Testis (tissue), 3 donors: Measurements from ENCODE around the gene COMMD7. TPM values are rescaled to one million over a fixed set of nuclear protein-coding genes. Genes with fewer than 3 reads are reported as not detected.

ENCODE experiments used
- DNase-seq: peaks from one replicate; pipeline ENCODE4 v3.0.0-alpha.2; 2019
- H3K27ac ChIP-seq, 2 donors: fragments of 200-600 bp; sonication (generic); one replicate each; pipeline ENCODE4 v1.5.1; 2019
- H3K27me3 ChIP-seq: fragments of 200-600 bp; sonication (generic); one replicate; pipeline ENCODE4 v1.5.1; 2019
- H3K36me3 ChIP-seq: fragments of 200-600 bp; sonication (generic); one replicate; pipeline ENCODE4 v1.5.1; 2017; ENCODE audit warnings: low read depth; ENCODE audit errors: missing control alignments
- H3K4me1 ChIP-seq: fragments of 200-600 bp; sonication (generic); one replicate; pipeline ENCODE4 v1.5.1; 2019
- H3K4me3 ChIP-seq, 2 donors: fragments of 200-600 bp; sonication (generic); one replicate each; pipeline ENCODE4 v1.5.1; 2017 to 2019
- H3K9me3 ChIP-seq: fragments of 200-600 bp; sonication (generic); one replicate; pipeline ENCODE4 v1.5.1; 2017
- CTCF ChIP-seq, 3 experiments: fragments of 450-650 bp in 2 of 3; fragments of 200-600 bp in 1 of 3; sonication (generic) in 1 of 3; IDR thresholded peaks; one replicate each; pipeline ENCODE4 v1.5.1; 2016 to 2019; ENCODE audit warnings: antibody characterized with exemption in 3 of 3, mild to moderate bottlenecking in 2 of 3, moderate library complexity in 1 of 3
- POLR2A ChIP-seq: fragments of 450-650 bp; IDR thresholded peaks from one replicate; pipeline ENCODE4 v1.6.1; 2017; ENCODE audit warnings: antibody characterized with exemption, mild to moderate bottlenecking, moderate library complexity
- WGBS, 2 donors: methylation state at CpG; one replicate each; pipeline ENCODE4 v1.1.5; 2018; 5-methylcytosine and 5-hydroxymethylcytosine counted together
- intact Hi-C: fragments of 100-400 bp; cut with DNase I; formaldehyde crosslinking; loops from one replicate; pipeline ENCODE4 v1.15.1; 2023; ENCODE audit warnings: low total_unique reads
- polyA plus RNA-seq: library from polyadenylated mRNA; stranded (reverse); fragments of 350-450 nt; fragmentation: Illumina TruSeq; extraction: RNeasy Lipid Tissue Mini Kit (QIAGEN cat#74804); gene quantifications from one replicate; pipeline ENCODE4 v1.2.3, GENCODE V29; 2014; ENCODE audit warnings: low read depth, low replicate concordance; ENCODE audit not compliant: insufficient read depth
- total RNA-seq, 2 donors: library from RNA; depleted of rRNA; stranded (reverse); fragments of >200 nt; gene quantifications; one replicate each; pipeline ENCODE4 v1.2.3, GENCODE V29; 2016

COMMD7 gene
- total and polyA plus RNA-seq, 3 donors from 2014 or later, result 18.0 to 26.0 (median 21.8) TPM

DNA sequence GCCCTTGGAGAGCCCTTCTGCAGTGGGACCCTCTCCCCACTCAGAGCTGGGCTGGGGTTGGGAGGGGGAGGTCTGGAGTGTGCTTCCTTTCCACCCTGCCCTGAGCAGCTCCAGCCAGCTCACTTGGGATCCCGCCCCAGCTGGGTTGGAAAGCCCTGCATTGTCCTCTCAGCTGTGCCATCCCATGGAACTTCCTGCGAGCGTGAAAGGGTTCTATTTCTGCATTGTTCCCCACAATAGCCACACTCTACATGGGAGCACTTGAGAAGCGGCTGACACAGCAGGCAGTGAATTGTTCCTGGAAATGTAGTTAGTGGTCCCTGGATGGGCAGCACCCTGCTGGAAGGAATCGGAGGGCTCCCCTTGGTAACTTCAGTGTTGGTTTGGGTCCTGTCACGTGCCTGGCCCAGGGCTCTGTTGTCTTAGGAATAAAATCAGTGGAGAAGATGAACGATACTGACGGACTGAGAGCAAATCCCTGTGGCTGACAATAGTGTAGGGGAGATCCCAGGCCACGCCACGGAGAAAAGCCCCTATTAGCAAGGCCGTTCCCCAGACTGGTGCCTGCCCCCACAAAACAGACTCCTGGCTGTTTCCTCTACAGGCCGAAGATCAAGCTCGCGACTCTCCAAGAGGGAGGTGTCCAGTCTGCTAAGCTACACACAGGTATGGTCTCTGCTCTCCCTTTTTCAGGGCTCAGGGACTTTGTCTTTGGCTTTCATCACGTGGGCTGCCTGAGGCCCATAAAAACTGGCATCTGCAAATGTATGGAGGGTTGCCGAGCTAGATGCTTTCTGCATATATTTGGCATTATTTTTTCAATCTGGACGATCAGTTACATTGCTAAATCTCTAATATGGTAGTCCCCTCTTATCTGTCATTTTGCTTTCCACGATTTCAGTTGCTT, 37.7 kb upstream of the COMMD7 start:
- no peak overlapping the region for H3K27ac ChIP-seq
- no peaks in the 10 kb centered on the region for H3K27me3 ChIP-seq
- no peaks in the 10 kb centered on the region for H3K9me3 ChIP-seq
- H3K4me1 ChIP-seq, result peaks cover 3% of the 10 kb centered on the region
- WGBS, 2 donors, result 85 to 89% methylated on average over 15 to 18 of the region's 18 CpGs
- H3K36me3 ChIP-seq, result no peaks in the 10 kb centered on the region
- no peak for DNase-seq
- H3K4me3 ChIP-seq, result no peak overlapping the region
- intact Hi-C loops, result no loop called here
- no peak for TF ChIP-seq POLR2A

GRCh38 chr20:32780278-32780677, 37.0 kb upstream of the COMMD7 start:
- H3K4me3 ChIP-seq, result no peak overlapping the region
- 90 to 95% methylated on average over 13 to 16 of the region's 16 CpGs for WGBS, 2 donors
- no peak overlapping the region for H3K27ac ChIP-seq
- H3K36me3 ChIP-seq, result no peaks in the 10 kb centered on the region
- peaks cover 3% of the 10 kb centered on the region for H3K4me1 ChIP-seq
- intact Hi-C loops, result no loop called here
- TF ChIP-seq POLR2A, result no peak
- TF ChIP-seq CTCF (IDR thresholded peaks at IDR 0.05), result no peak
- no peaks in the 10 kb centered on the region for H3K9me3 ChIP-seq
- no peaks in the 10 kb centered on the region for H3K27me3 ChIP-seq
- no peak for DNase-seq

DNA sequence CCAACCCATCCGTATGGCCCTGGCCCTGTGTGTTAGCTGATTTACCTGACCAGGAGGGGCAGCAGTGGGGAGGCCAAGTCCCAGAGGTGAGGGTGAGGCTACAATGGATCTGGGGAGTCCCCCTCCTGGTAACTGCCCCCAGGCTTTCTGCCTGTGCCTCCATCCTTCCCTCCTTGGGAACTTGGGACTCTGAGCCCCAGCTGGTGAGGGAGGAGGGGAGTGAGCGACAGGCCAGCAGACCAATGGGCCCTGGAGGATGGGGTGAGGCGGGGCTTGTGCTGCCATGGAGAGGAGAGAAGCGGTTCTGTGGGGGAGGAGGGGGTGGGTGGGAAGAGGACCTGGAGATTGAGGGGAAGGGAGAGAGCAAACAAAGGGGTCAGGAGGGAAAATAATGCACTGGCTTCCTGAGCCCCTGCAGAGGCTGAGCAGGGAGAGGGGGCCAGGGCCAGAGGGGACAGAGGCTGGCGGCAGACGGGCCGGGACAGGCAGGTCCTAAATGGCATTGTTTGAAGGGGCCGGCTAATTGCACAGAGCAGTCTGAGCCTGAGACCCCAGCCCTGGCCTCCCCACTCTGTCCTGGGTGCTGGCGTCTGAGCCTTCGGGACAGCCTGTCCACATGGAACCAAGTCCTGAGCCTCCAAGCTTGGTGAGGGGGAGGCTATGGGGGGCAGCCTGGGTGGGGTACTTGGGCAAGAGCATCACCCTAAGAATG, 36.4 kb upstream of the COMMD7 start:
- no peak overlapping the region for H3K4me3 ChIP-seq
- intact Hi-C loops, result no loop called here
- H3K27me3 ChIP-seq, result no peaks in the 10 kb centered on the region
- WGBS, 2 donors, result 83 to 87% methylated on average over 8 to 10 of the region's 10 CpGs
- DNase-seq, result no peak
- no peaks in the 10 kb centered on the region for H3K9me3 ChIP-seq
- H3K4me1 ChIP-seq, result peaks cover 3% of the 10 kb centered on the region
- no peak for TF ChIP-seq POLR2A
- TF ChIP-seq CTCF (IDR thresholded peaks at IDR 0.05), result no peak
- no peaks in the 10 kb centered on the region for H3K36me3 ChIP-seq
- no peak overlapping the region for H3K27ac ChIP-seq

DNA sequence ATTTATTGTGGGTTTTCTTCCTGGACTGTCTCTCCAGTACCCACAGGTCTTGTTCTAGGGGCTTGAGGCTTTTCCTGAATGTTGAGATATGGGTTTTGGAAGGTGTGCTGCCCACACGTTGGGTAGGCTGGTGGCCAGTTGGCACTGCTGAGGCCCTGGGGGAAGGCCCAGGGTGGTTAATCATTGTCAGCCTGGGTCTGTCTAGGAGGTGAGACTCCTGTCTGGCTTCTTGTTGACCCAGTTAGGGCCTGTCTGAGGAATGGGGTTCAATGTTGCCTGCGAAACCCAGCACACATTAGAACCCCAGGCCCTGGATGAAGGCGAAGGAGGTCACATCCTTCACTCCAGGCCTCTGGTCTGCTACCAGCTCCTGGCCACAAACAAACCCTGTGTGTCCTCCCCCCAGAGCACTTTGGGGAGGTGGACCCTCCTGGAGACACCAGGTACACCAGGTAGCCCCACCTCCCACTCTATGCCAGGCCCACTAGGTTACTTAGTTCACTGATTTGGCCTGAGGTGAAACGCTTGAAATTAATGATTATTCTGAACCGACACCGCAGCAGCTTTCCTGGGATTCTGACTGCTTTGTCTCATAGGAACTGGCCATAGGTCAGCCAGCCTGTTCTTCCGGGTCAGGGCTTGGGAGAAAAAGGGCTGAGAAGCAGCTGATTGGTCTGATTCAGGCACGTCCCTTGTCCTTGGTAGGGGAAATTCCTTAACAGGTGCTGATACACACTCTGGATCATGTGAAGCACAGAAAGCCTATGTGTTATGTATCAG, 34.1 kb upstream of the COMMD7 start:
- Histone ChIP-seq H3K4me3 (no peak overlapping the region), H3K36me3 (no peaks in the 10 kb centered on the region), H3K27me3 (no peaks in the 10 kb centered on the region), H3K27ac (no peak overlapping the region), H3K9me3 (no peaks in the 10 kb centered on the region), H3K4me1 (peaks cover 12% of the 10 kb centered on the region)
- no peak for DNase-seq
- TF ChIP-seq POLR2A (no peak), CTCF (IDR thresholded peaks at IDR 0.05) (no peak)
- intact Hi-C loops, result no loop called here
- WGBS, 2 donors, result 83 to 86% methylated on average over 4 to 8 of the region's 8 CpGs
